GM18861 (cell line): ENCODE measurements around the gene SH3D19.
"Not testable (repeated sequence)": the region's sequence is repeated elsewhere in the genome, so short reads cannot be mapped to it uniquely, and the experiment has no call there.

Experiments
- ATAC-seq: cut with Tn5 transposase; IDR thresholded peaks from one replicate; pipeline ENCODE4 v1.9.1; 2021; ENCODE audit not compliant: unreplicated experiment

Gene SH3D19

GRCh38 chr4:151236036-151236435, 89.4 kb downstream of the SH3D19 start:
- no peak for ATAC-seq

GRCh38 chr4:151235373-151235772, 90.0 kb downstream of the SH3D19 start:
- ATAC-seq = not testable (repeated sequence)

- no peak for ATAC-seq
Observed at GRCh38 chr4:151233600-151233999, 91.8 kb downstream of the SH3D19 start.

GRCh38 chr4:151231915-151232595, 93.3 kb downstream of the SH3D19 start:
- ATAC-seq = no peak

- no peak for ATAC-seq
Observed at GRCh38 chr4:151228189-151229119, 97.0 kb downstream of the SH3D19 start.

- no peak for ATAC-seq
Observed at GRCh38 chr4:151227731-151228130, 97.7 kb downstream of the SH3D19 start.

GRCh38 chr4:151227172-151227571, 98.2 kb downstream of the SH3D19 start:
- ATAC-seq = no peak

- ATAC-seq = no peak
Observed at GRCh38 chr4:151226004-151226932, 99.1 kb downstream of the SH3D19 start.

GRCh38 chr4:151223465-151223864, 101.9 kb downstream of the SH3D19 start:
- no peak for ATAC-seq

- ATAC-seq = no peak
Observed at GRCh38 chr4:151219948-151220347, 105.5 kb downstream of the SH3D19 start.

- ATAC-seq = no peak
Observed at GRCh38 chr4:151219091-151219490, 106.3 kb downstream of the SH3D19 start.

GRCh38 chr4:151218343-151218742, 107.1 kb downstream of the SH3D19 start:
- no peak for ATAC-seq

GRCh38 chr4:151217326-151217725, 108.1 kb downstream of the SH3D19 start:
- ATAC-seq = no peak

GRCh38 chr4:151215295-151215694, 110.1 kb downstream of the SH3D19 start:
- ATAC-seq = no peak

- ATAC-seq = no peak
Observed at GRCh38 chr4:151207868-151208267, 117.5 kb downstream of the SH3D19 start.

- no peak for ATAC-seq
Observed at GRCh38 chr4:151207186-151207585, 118.2 kb downstream of the SH3D19 start.

- no peak for ATAC-seq
Observed at GRCh38 chr4:151206241-151207005, 119.0 kb downstream of the SH3D19 start.

- ATAC-seq = no peak
Observed at GRCh38 chr4:151205722-151206121, 119.7 kb downstream of the SH3D19 start.

- ATAC-seq = no peak
Observed at GRCh38 chr4:151204925-151205524, 120.4 kb downstream of the SH3D19 start.
